HEK293 (cell line): ENCODE measurements around the gene HOXA3.

Source experiments
- BCL11A ChIP-seq: fragments of 450-650 bp; formaldehyde crosslinking; IDR thresholded peaks from 2 replicates; pipeline ENCODE4 v1.5.1; 2016; ENCODE audit warnings: low read depth, missing biosample characterization, missing genetic modification characterization
- EGR2 ChIP-seq: fragments of 450-650 bp; formaldehyde crosslinking; IDR thresholded peaks from 2 replicates; pipeline ENCODE4 v1.5.1; 2016; ENCODE audit warnings: low read depth, missing biosample characterization, missing genetic modification characterization
- GFI1B ChIP-seq: fragments of 450-650 bp; formaldehyde crosslinking; IDR thresholded peaks from 2 replicates; pipeline ENCODE4 v1.5.1; 2016; ENCODE audit warnings: missing biosample characterization, missing genetic modification characterization
- HIC1 ChIP-seq: fragments of 450-650 bp; formaldehyde crosslinking; IDR thresholded peaks from 2 replicates; pipeline ENCODE4 v1.5.1; 2016; ENCODE audit warnings: missing biosample characterization, missing genetic modification characterization
- HOXA7 ChIP-seq: sonication (generic); formaldehyde crosslinking; IDR thresholded peaks from 2 replicates; pipeline ENCODE4 v1.8.1; 2022; ENCODE audit warnings: missing genetic modification reagents, borderline replicate concordance
- PRDM1 ChIP-seq: fragments of 450-650 bp; formaldehyde crosslinking; IDR thresholded peaks from 2 replicates; pipeline ENCODE4; 2016; ENCODE audit warnings: missing biosample characterization, missing genetic modification characterization
- SP2 ChIP-seq: fragments of 450-650 bp; formaldehyde crosslinking; IDR thresholded peaks from 2 replicates; pipeline ENCODE4 v1.5.1; 2016; ENCODE audit warnings: missing biosample characterization, missing genetic modification characterization
- WT1 ChIP-seq: fragments of 450-650 bp; formaldehyde crosslinking; IDR thresholded peaks from 2 replicates; pipeline ENCODE4 v1.5.1; 2016; ENCODE audit warnings: missing biosample characterization, missing genetic modification characterization
- ZBTB17 ChIP-seq: fragments of 450-650 bp; formaldehyde crosslinking; IDR thresholded peaks from 2 replicates; pipeline ENCODE4 v1.5.1; 2016; ENCODE audit warnings: missing biosample characterization, missing genetic modification characterization
- ZBTB8A ChIP-seq: fragments of 450-650 bp; formaldehyde crosslinking; IDR thresholded peaks from 2 replicates; pipeline ENCODE4 v1.5.1; 2016; ENCODE audit warnings: missing biosample characterization, missing genetic modification characterization
- ZNF114 ChIP-seq: fragments of 450-650 bp; formaldehyde crosslinking; IDR thresholded peaks from 2 replicates; pipeline ENCODE4 v1.5.0; 2017; ENCODE audit warnings: missing biosample characterization, missing genetic modification characterization
- ZNF140 ChIP-seq: fragments of 450-650 bp; formaldehyde crosslinking; IDR thresholded peaks from 2 replicates; pipeline ENCODE4 v1.5.1; 2016; ENCODE audit warnings: missing biosample characterization, missing genetic modification characterization
- ZNF148 ChIP-seq: fragments of 450-650 bp; formaldehyde crosslinking; IDR thresholded peaks from 2 replicates; pipeline ENCODE4 v1.5.0; 2017; ENCODE audit warnings: missing biosample characterization, missing genetic modification characterization, borderline replicate concordance
- ZNF202 ChIP-seq: fragments of 450-650 bp; formaldehyde crosslinking; IDR thresholded peaks from 2 replicates; pipeline ENCODE4 v1.5.1; 2016; ENCODE audit warnings: missing biosample characterization, missing genetic modification characterization, borderline replicate concordance
- ZNF23 ChIP-seq: fragments of 450-650 bp; formaldehyde crosslinking; IDR thresholded peaks from 2 replicates; pipeline ENCODE4 v1.5.1; 2016; ENCODE audit warnings: missing biosample characterization, missing genetic modification characterization, borderline replicate concordance
- ZNF311 ChIP-seq: fragments of 450-650 bp; formaldehyde crosslinking; IDR thresholded peaks from 2 replicates; pipeline ENCODE4 v1.5.1; 2017; ENCODE audit warnings: missing biosample characterization, missing genetic modification characterization, borderline replicate concordance
- ZNF324 ChIP-seq: fragments of 450-650 bp; formaldehyde crosslinking; IDR thresholded peaks from 2 replicates; pipeline ENCODE4 v1.5.1; 2016; ENCODE audit warnings: missing biosample characterization, missing genetic modification characterization
- ZNF404 ChIP-seq: fragments of 450-650 bp; formaldehyde crosslinking; IDR thresholded peaks from 2 replicates; pipeline ENCODE4 v1.5.1; 2017; ENCODE audit warnings: missing biosample characterization, missing genetic modification characterization
- ZNF423 ChIP-seq: fragments of 450-650 bp; formaldehyde crosslinking; IDR thresholded peaks from 2 replicates; pipeline ENCODE4 v1.5.1; 2016; ENCODE audit warnings: missing biosample characterization, missing genetic modification characterization
- ZNF473 ChIP-seq: fragments of 450-650 bp; formaldehyde crosslinking; IDR thresholded peaks from 2 replicates; pipeline ENCODE4 v1.5.1; 2017; ENCODE audit warnings: missing biosample characterization, missing genetic modification characterization
- ZNF518A ChIP-seq: fragments of 450-650 bp; formaldehyde crosslinking; conservative IDR thresholded peaks from 2 replicates; pipeline ENCODE4 v1.5.1; 2016; ENCODE audit warnings: low read depth, missing biosample characterization, missing genetic modification characterization
- ZNF548 ChIP-seq: fragments of 450-650 bp; formaldehyde crosslinking; IDR thresholded peaks from 2 replicates; pipeline ENCODE4 v1.5.1; 2016; ENCODE audit warnings: missing biosample characterization, missing genetic modification characterization
- ZNF596 ChIP-seq: fragments of 450-650 bp; IDR thresholded peaks from 2 replicates; pipeline ENCODE4 v1.5.0; 2018; ENCODE audit warnings: missing biosample characterization, mild to moderate bottlenecking, missing genetic modification characterization, moderate library complexity
- ZNF629 ChIP-seq: fragments of 450-650 bp; formaldehyde crosslinking; IDR thresholded peaks from 2 replicates; pipeline ENCODE4 v1.5.1; 2017; ENCODE audit warnings: missing biosample characterization, missing genetic modification characterization
- ZNF645 ChIP-seq: fragments of 450-650 bp; formaldehyde crosslinking; IDR thresholded peaks from 2 replicates; pipeline ENCODE4; 2016; ENCODE audit warnings: missing biosample characterization, missing genetic modification characterization
- ZNF658 ChIP-seq: fragments of 450-650 bp; formaldehyde crosslinking; IDR thresholded peaks from 2 replicates; pipeline ENCODE4; 2016; ENCODE audit warnings: missing biosample characterization, missing genetic modification characterization
- ZNF692 ChIP-seq: fragments of 450-650 bp; formaldehyde crosslinking; IDR thresholded peaks from 2 replicates; pipeline ENCODE4 v1.5.1; 2016; ENCODE audit warnings: missing biosample characterization, missing genetic modification characterization
- ZNF791 ChIP-seq: fragments of 450-650 bp; formaldehyde crosslinking; IDR thresholded peaks from 2 replicates; pipeline ENCODE4 v1.5.1; 2016; ENCODE audit warnings: missing biosample characterization, missing genetic modification characterization

The HOXA3 gene

GRCh38 chr7:27199849-27200760, 47.7 kb upstream of the HOXA3 start, which contains the start of gene HOXA13 (continued):
- TF ChIP-seq ZBTB8A (tag by site-specific recombination) (peak; percentile 71; the same call in 1 of the 2 replicates), ZNF324 (tag by site-specific recombination) (no peak), ZNF791 (no peak), ZNF548 (tag by site-specific recombination) (no peak), ZNF645 (tag by site-specific recombination) (no peak), ZNF23 (no peak), EGR2 (tag by site-specific recombination) (peak; percentile 56), HOXA7 (CRISPR knock-in tag) (no peak), ZNF202 (no peak), ZNF148 (tag by site-specific recombination) (no peak), ZNF596 (tag by site-specific recombination) (no peak), ZNF140 (tag by site-specific recombination) (no peak), PRDM1 (no peak), ZNF114 (tag by site-specific recombination) (no peak), ZNF658 (tag by site-specific recombination) (no peak), GFI1B (tag by site-specific recombination) (no peak), ZNF629 (tag by site-specific recombination) (no peak), ZNF692 (tag by site-specific recombination) (peak; percentile 99), ZBTB17 (tag by site-specific recombination) (peak; percentile 55; the same call in 1 of the 2 replicates), ZNF423 (0 out of 2 replicates have a peak, but pooled peaks have one; percentile 41), ZNF311 (tag by site-specific recombination) (no peak), HIC1 (tag by site-specific recombination) (0 out of 2 replicates have a peak, but pooled peaks have one; percentile 19), ZNF473 (tag by site-specific recombination) (no peak), BCL11A (tag by site-specific recombination) (peak; percentile 8; the same call in 1 of the 2 replicates), WT1 (no peak), SP2 (tag by site-specific recombination) (peak; percentile 51; the same call in 1 of the 2 replicates), ZNF518A (tag by site-specific recombination) (no peak), ZNF404 (tag by site-specific recombination) (no peak)
